Adrenal gland (tissue), 12 donors: ENCODE data around the gene IRF4. TPM values are rescaled to one million over a fixed set of nuclear protein-coding genes. Genes with fewer than 3 reads are reported as not detected.

Source experiments
- DNase-seq, 7 donors: peaks; one replicate each; pipeline ENCODE4 v3.0.0-alpha.2; 2019 to 2020
- H3K27ac ChIP-seq, 5 donors: fragments of 200-600 bp; sonication (generic) in 4 of 5; 1 replicate in 3 of 5; 2 replicates in 2 of 5; pipeline versions ENCODE4 v1.5.1 to v1.8.0; 2016 to 2020; ENCODE audit warnings: mild to moderate bottlenecking in 1 of 5
- H3K27me3 ChIP-seq: fragments of 200-600 bp; 2 replicates; pipeline ENCODE4 v1.8.0; 2021
- H3K36me3 ChIP-seq, 2 donors: fragments of 200-600 bp; replicated peaks in 1 of 2; 1 replicate in 1 of 2; 2 replicates in 1 of 2; pipeline versions ENCODE4 v1.5.1 to v1.8.0; 2018 to 2022
- H3K4me1 ChIP-seq, 2 donors: fragments of 200-600 bp; replicated peaks in 1 of 2; 1 replicate in 1 of 2; 2 replicates in 1 of 2; pipeline versions ENCODE4 v1.5.1 to v1.8.0; 2018 to 2021
- H3K4me3 ChIP-seq, 4 donors: fragments of 200-600 bp; sonication (generic) in 3 of 4; one replicate each; pipeline ENCODE4 v1.5.1; 2016 to 2018
- H3K9me3 ChIP-seq, 3 donors: fragments of 200-600 bp; sonication (generic) in 1 of 3; replicated peaks in 1 of 3; 1 replicate in 2 of 3; 2 replicates in 1 of 3; pipeline versions ENCODE4 v1.5.1 to v1.8.0; 2016 to 2021
- POLR2A ChIP-seq, 2 donors: fragments of 450-650 bp; IDR thresholded peaks; one replicate each; pipeline ENCODE4 v1.6.1; 2017; ENCODE audit warnings: antibody characterized with exemption in 2 of 2, mild to moderate bottlenecking in 2 of 2, moderate library complexity in 1 of 2
- WGBS, 4 donors: extraction: QIAGEN DNeasy Blood & Tissue Kit in 2 of 4; methylation state at CpG; one replicate each; pipeline versions ENCODE4 v1.1.5 to v1.1.7; 2013 to 2017; 5-methylcytosine and 5-hydroxymethylcytosine counted together
- intact Hi-C, 2 donors: fragments of 100-400 bp; cut with DNase I; formaldehyde crosslinking; loops; one replicate each; pipeline versions ENCODE4 v1.14.1 to v1.15.0; 2022 to 2023
- polyA plus RNA-seq, 3 donors: library from polyadenylated mRNA; stranded (reverse); fragments of 200-250 nt in 2 of 3; fragments of 350-450 nt in 1 of 3; fragmentation: Illumina TruSeq in 1 of 3; extraction: RNeasy Lipid Tissue Mini Kit (QIAGEN cat#74804) in 1 of 3; gene quantifications; one replicate each; pipeline ENCODE4 v1.2.3, GENCODE V29; 2013 to 2014
- total RNA-seq, 9 donors: library from RNA; depleted of rRNA in 4 of 9; stranded (reverse); fragments of >200 nt in 4 of 9; fragments of 120-200 nt in 1 of 9; fragmentation: NEBNext Ultra II Directional in 1 of 9; extraction: Animal tissue kit (Norgen Biotek cat#: 25700) in 1 of 9; gene quantifications; one replicate each; pipeline versions ENCODE4 v1.1.0 to v1.2.4, GENCODE V29; 2013 to 2023
- TF ChIP-seq, protein P1 (sequence below), 6 experiments: fragments of 450-650 bp in 4 of 6; fragments of 200-600 bp in 2 of 6; sonication (generic) in 1 of 6; IDR thresholded peaks; 1 replicate in 5 of 6; 2 replicates in 1 of 6; pipeline versions ENCODE4 v1.5.1 to v1.8.0; 2016 to 2021; ENCODE audit warnings: antibody characterized with exemption in 6 of 6, mild to moderate bottlenecking in 2 of 6, moderate library complexity in 1 of 6
- donor health status: healthy with polysubstance abuse.
- donor health status: Bipolar disorder and iron deficiency.
- donor health status: DM: yes; HTN: yes; CAD: no.
- donor health status: DM: no; HTN: no; CAD: no.
- donor health status: DM: no; HTN: no; CAD: no.
- donor health status: DM: yes; HTN: yes; CAD: no.

Gene IRF4
- total and polyA plus RNA-seq, 12 donors: 0.06 to 1.5 (median 0.48) TPM; not detected in 1

DNA sequence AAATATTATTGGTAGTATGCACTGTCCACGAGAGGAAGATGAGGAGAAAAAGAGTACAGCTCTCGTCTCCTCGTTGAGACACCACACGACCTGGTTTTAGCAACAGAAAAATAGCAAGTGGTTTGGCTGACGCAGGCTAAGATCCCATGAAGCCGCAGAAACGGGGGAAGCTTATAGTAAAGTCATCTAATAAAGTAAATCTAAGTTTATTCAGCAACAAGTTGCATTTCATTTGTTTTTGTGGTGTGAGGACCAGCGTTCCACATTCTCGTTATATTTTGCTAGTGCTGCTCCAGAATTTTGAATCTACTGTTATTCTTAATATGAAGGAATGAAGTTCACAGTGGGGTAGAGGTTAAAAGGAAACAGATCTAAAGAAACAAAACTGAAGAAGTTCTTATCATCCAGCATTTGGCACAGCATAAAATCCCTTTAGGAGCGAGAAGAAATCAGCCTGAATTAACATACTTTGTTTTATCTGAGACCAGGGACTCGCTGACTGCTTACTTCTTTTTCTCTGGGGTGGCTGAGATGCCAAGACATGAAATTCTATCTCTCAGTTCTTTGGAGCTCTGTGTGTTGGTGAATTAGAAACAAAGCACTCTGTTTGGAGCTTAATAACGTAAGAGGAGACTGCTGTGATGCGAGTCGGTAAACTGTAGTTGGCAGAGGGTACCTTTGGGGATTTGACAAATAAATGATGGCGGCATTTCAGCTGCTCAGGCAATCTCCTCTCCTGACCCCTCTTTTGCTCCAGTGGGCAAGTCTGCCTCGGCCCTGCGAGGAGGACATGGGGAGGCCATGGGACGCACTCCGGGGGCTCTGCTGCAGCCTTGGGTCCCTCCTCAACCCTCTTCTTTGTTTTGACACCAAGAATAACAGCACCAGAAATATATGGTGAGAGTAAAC lies 24.9 kb upstream of the IRF4 start:
- Histone ChIP-seq H3K4me1 (no peaks in the 10 kb centered on the region), H3K4me3 (no peak overlapping the region), H3K36me3 (no peaks in the 10 kb centered on the region), H3K27ac (no peak overlapping the region), H3K9me3 (no peaks in the 10 kb centered on the region), H3K27me3 (peaks cover 36% of the 10 kb centered on the region)
- DNase-seq: no peak
- intact Hi-C loops: no loop called here
- TF ChIP-seq, protein P1, sequence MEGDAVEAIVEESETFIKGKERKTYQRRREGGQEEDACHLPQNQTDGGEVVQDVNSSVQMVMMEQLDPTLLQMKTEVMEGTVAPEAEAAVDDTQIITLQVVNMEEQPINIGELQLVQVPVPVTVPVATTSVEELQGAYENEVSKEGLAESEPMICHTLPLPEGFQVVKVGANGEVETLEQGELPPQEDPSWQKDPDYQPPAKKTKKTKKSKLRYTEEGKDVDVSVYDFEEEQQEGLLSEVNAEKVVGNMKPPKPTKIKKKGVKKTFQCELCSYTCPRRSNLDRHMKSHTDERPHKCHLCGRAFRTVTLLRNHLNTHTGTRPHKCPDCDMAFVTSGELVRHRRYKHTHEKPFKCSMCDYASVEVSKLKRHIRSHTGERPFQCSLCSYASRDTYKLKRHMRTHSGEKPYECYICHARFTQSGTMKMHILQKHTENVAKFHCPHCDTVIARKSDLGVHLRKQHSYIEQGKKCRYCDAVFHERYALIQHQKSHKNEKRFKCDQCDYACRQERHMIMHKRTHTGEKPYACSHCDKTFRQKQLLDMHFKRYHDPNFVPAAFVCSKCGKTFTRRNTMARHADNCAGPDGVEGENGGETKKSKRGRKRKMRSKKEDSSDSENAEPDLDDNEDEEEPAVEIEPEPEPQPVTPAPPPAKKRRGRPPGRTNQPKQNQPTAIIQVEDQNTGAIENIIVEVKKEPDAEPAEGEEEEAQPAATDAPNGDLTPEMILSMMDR (IDR thresholded peaks at IDR 0.05): no peak
- TF ChIP-seq POLR2A (IDR thresholded peaks at IDR 0.05): no peak
- 68 to 71% (median 70%) methylated on average over 19 of the region's 19 CpGs for WGBS, 4 donors

DNA sequence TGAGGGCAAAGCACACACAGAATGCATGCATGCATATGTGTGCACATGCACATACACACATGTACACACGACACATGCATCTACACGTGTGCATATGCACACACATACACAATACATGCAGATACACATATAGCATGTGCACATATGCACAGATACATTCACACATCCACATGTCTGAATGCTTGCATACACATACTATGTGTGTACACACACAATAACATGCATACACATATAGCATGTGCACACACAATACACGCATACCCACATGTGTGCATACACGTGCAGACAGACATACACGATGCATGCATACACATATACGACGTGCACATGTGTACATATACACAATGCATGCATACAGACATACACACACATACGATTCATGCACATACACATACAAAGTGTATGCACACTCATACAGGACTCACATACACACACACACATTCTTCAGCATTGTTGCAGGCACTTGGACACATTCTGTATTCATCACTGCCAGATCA lies 24.2 kb upstream of the IRF4 start:
- Histone ChIP-seq H3K9me3 (no peaks in the 10 kb centered on the region), H3K27me3 (peaks cover 38% of the 10 kb centered on the region), H3K36me3 (no peaks in the 10 kb centered on the region), H3K4me1 (no peaks in the 10 kb centered on the region), H3K27ac (no peak overlapping the region), H3K4me3 (no peak overlapping the region)
- DNase-seq: no peak
- intact Hi-C loops: no loop called here
- WGBS, 4 donors: 74 to 82% (median 78%) methylated on average over 8 of the region's 8 CpGs
- TF ChIP-seq POLR2A (IDR thresholded peaks at IDR 0.05): no peak
- TF ChIP-seq, protein P1 (IDR thresholded peaks at IDR 0.05): no peak

DNA sequence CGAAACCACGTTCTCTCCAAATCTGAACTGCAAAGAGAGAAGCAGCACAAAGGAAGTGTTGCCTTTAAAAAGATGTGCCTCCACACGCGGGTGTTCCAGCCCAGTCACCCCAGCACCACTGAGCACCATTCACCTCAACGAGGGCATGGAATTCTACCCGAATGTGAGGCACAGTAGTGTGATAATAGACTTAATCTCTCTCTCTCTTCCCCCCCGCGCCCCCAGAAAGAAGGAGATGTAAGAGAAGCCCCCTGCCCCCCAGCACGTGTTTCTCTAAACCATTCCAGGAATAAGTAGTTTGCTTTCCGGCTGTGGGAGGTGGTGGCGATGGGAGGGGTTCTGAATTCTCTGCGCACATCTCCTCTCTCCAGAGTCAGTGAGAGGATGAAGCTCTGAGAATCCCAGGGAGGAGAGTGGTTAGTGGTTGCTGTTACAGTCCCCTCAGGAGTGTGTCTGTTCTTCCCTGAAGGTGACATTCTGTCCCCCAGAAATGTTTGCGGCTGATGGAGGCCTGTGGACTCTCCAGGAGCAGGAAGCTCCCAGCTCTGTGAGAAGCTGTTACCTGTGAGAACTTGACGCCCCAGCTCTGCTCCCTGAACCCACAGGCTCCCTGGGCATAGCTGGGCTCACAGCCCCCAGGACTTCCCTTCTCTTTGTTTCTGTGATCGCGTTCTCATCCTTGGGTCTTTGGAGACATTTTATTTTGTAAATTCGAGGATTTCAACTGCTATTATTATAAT lies 23.5 kb upstream of the IRF4 start:
- Histone ChIP-seq H3K9me3 (no peaks in the 10 kb centered on the region), H3K27me3 (peaks cover 45% of the 10 kb centered on the region), H3K36me3 (no peaks in the 10 kb centered on the region), H3K27ac (no peak overlapping the region), H3K4me1 (no peaks in the 10 kb centered on the region), H3K4me3 (no peak overlapping the region)
- no peak for DNase-seq
- intact Hi-C loops: no loop called here
- WGBS, 4 donors: 69 to 75% (median 72%) methylated on average over 17 of the region's 17 CpGs
- TF ChIP-seq, protein P1 (IDR thresholded peaks at IDR 0.05): no peak
- TF ChIP-seq POLR2A (IDR thresholded peaks at IDR 0.05): no peak
